GM20431 (cell line): Measurements from ENCODE around the gene ABHD1.

Experiments used
- in situ Hi-C: fragments of 300-500 bp; cut with MseI, MboI; formaldehyde crosslinking; loops from one replicate; pipeline ENCODE4 v1.15.0; 2020; ENCODE audit warnings: low sequenced_read_pairs; ENCODE audit not compliant: unreplicated experiment

Gene ABHD1

DNA sequence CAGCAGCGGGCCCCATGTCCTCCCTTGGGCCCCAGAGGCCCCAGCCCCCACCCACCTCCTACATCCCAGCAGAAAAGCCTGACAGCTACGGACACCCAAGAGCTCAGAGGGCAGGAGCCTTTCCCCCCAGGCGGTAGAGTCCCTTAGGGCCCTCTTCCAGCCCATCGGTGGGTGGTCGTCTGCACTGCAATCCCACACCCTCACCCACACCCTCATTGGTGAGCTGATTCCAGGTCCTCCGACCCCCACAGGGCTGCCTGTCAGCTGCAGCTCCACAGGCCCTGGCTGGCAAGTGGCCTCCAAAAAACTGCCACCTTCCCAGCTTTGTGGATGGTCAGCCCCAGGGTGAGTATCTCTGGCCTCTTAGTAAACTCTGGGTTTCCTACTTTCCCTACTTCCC, 35.7 kb downstream of the ABHD1 start:
- in situ Hi-C loops = no loop called here

DNA sequence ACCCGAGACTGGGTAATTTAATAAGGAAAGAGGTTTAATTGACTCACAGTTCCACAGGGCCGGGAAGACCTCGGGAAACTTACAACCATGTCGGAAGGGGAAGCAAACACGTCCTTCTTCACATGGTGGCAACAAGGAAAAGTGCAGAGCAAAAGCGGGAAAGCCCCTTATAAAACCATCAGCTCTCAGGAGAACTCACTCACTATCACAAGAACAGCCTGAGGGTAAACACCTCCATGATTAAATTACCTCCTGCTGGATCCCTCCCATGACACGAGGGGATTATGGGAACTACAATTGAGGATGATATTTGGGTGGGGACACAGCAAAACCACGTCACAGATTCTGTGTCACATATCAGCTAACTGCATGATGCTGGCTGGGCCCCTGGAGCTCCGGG, 36.6 kb downstream of the ABHD1 start:
- in situ Hi-C loops = no loop called here

DNA sequence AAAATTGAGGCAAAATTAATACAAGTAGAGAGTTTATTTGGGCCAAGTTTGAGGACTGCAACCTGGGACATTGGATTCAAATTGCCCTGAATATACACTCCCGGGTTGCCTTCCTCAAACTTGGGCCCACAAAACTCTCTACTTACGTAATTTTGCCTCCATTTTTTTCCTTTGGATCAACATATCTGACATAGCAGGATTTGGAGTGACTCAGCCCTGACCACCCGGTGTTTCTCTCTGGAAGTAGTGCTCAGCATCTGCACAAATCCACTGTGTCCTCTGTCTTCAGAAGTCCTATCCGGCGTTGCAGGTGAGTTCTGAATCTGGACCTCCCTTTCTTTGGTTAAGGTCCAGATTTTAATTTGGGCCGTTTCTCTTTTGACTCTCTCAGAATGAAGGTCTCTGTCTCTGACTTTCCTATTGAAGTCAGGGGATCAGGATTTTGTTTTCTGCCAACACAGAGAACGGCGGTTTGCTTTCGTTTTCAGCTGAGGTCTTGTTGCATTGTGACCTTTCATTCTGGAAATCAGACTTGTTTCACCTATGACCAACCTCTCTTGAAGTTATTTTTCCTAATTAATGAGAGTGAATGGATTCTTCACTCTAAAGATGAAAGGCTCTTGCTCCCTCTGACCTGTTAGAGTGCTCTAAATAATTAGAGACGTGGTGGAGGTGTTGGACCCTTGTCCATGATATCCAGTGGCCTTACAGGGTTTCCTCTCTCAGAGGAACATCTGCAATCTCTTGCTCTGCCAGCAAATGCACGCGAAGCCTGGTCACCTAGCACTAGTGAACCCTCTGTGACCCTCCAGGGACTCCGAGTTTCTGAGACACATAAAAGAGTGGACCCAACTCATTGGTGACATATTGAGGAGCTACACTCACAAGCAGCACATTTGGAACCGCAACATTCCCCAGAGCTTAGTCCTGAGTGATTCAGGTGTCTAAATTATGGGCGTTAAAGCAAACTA, 38.8 kb downstream of the ABHD1 start:
- in situ Hi-C loops = no loop called here

DNA sequence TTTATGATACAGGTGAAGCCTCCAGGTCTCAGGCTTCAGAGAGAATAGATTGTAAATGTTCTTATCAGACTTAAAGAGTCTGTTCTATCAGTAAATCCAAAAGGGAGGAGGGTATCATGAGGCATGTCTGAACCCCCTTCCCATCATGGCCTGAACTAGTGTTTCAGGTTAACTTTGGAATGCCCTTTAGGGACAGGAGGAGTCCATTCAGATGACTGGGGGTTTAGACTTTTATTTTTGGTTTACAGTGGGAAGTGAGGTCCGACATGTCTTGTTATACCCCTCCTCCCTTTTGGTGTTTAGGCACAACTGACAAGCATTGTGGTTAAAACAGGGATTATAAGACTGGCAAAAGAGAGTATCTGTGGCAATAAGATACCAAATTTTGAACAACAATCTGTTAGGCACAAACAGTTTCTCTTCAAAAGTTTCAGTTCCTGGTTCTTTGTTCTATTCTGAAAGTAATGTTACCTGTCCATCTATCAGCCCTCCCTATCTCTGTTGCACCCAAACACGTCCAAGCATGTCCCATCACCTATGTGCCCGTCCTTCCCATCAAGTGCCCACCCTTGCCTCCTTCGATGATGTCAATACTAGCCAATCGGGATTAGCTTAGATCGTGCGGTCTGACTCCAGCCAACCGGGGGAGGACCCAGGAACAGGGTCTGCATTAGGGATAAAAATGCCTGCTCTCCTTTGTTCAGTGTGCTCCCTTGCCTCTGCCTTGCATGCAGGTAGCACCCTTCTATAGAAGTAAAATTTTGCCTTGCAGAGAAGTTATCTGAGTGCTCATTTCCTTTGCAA, 41.5 kb downstream of the ABHD1 start:
- in situ Hi-C loops = no loop called here

DNA sequence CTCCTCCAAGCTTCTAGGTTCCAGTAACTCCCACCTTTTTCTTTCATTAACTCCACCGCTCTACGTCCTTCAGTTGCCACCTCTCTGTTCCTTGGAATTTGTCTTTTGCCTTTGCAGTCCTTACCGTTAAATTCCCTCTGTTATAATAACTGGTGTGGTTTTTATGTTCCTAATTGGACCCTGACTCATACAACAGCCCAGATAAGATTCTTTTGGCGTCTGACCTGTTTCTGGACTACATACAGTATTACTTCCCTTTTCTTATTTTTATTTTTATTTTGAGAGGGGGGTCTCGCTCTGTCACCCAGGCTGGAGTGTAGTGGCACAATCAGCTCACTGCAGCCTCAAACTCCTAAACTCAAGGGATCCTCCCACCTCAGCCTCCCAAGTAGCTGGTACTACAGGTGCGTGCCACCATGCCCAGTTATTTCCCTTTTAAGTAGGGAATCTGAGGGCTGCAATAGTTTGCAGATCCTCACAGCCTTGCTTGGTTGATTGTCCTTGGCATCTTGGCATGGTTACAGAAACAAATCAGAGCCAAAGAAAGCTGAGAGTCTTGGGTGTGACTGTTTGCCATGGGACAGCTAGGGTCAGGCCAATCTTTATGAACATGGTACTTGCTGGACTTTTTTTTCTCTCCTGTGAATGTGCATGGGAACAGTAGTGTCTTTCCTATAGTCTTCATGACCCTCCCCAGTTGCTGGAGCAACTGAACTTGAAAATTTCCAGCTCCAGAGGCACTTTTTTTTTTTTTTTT, 47.1 kb downstream of the ABHD1 start:
- in situ Hi-C loops = no loop called here

DNA sequence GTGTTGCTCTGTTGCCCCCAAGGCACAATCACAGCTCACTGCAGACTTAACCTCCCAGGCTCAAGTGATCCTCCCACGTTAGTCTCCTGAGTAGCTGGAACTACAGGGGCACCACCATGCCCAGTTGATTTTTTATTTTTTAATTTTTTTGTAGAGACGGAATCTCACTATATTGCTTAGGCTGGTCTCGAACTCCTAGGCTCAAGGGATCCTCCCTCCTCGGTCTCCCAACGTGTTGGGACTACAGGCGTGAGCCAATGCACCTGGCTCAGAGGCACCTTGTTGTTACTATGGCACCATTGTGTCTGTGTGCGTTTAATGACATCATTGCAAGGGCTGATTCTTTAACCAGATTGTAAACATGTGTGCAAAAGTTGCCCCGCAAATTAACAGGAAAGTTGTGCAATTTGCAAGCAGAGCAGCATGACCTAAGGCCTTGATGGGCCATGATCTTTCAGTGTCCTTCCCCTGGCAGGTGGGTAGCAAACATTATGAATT, 47.8 kb downstream of the ABHD1 start:
- in situ Hi-C loops = no loop called here

DNA sequence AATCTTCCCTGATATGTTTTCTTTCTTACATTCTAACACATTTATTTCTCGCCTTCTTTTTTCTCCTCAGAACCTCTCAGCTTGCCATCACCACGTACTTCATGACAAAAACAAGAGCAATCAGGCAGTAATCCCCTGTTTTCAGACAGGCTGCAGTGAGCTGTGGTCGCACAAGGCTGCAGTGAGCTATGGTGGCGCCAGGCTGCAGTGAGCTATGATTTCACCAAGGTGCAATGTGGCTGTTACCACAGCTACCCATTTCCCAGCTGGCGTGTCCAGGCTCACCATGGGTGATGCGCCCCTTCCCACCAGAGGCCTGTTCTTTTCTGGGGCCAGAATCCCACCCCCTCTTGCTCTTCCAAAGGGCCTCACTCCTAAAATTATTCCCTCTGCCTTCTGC, 51.0 kb downstream of the ABHD1 start:
- in situ Hi-C loops = loop anchor here (25.0 kb wide), 1 partner anchor 212 kb away; the partner anchor contains the start of gene MAPRE3

DNA sequence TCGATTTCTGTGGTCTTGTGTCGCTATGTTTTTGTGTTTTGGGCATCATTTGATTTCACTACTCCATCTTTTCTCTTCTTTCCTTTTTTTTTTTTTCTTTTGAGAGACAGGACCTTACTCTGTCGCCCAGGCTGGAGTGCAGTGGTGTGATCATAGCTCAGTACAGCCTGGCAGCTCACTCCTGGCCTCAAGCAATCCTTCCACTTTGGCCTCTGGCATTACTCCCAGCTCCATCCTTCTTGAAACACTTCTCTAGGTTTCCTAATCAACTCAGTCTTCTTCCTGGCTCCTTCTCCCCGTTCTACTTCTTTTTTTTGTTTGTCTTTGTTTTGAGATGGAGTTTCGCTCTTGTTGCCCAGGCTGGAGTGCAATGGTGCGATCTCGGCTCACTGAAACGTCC, 51.7 kb downstream of the ABHD1 start:
- in situ Hi-C loops = loop anchor here (25.0 kb wide), 1 partner anchor 213 kb away; the partner anchor contains the start of gene MAPRE3

DNA sequence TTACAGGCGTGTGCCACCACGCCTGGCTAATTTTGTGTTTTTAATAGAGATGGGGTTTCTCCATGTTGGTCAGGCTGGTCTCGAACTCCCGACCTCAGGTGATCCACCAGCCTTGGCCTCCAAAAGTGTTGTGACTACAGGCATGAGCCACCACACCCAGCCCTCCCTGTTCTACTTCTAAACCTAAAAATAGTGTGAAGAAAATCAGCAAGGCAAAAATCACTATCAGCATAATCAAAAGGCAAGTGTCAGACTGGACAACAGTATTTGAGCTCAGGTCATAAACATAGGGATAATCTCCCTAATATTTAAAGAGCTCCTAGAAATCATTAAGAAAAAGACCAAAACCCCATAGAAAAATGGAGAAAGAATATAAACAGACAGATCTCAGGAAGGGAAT, 52.2 kb downstream of the ABHD1 start:
- in situ Hi-C loops = loop anchor here (25.0 kb wide), 1 partner anchor 213 kb away; the partner anchor contains the start of gene MAPRE3

DNA sequence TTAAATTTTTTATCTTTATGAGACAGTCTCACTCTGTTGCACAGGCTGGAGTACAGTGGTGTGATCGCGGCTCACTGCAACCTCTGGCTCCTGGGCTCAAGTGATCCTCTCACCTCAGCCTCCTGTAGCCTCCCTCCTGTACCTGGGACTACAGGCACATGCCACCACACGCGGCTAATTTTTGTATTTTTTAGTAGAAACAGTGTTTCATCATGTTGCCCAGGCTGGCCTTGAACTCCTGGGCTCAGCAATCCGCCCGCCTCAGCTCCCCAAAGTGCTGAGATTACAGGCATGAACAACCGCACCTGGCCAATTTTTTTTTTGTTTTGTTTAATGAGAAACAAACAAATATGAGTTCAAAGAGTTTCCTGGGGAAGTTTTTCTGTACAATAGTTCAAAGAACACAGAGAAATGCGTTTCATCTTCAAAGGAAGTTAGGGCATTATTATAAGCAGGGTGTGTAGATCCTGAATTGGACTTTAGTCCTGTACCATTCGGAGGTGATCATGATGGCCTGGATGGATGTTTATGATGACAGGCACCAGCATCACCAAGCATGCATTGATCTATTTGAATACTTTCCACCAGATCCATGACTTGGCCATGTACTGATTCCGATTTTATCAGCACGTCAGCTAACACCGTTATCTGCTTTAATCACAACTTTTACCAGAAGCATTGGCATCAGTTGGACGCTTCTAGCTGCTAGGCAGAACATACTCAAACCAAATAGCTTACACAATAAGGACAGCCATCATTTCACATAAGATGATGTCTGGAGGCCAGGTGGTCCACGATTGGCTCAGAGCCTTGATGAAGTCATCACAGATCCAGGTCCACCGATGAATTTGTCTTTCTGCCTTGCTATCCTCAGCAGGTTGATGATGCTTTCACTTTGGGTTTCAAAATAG, 54.1 kb downstream of the ABHD1 start:
- in situ Hi-C loops = loop anchor here (25.0 kb wide), 1 partner anchor 215 kb away; the partner anchor contains the start of gene MAPRE3

DNA sequence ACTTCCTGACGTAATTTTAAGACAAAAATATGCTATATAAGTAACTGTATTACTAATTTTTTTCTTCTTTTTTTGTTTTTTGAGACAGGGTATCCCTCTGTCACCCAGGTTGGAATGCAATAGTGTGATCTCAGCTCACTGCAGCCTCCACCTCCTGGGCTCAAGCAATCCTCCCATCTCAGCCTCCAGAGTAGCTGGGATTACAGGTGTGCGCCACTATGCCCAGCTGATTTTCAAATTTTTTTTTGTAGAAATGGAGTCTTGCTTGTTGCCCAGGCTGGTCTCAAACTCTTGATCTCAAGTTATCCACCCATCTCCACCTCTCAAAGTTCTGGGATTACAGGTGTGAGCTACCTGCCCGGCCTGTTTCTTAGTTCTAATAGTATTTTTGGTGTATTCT, 54.9 kb downstream of the ABHD1 start:
- in situ Hi-C loops = loop anchor here (25.0 kb wide), 1 partner anchor 216 kb away; the partner anchor contains the start of gene MAPRE3

DNA sequence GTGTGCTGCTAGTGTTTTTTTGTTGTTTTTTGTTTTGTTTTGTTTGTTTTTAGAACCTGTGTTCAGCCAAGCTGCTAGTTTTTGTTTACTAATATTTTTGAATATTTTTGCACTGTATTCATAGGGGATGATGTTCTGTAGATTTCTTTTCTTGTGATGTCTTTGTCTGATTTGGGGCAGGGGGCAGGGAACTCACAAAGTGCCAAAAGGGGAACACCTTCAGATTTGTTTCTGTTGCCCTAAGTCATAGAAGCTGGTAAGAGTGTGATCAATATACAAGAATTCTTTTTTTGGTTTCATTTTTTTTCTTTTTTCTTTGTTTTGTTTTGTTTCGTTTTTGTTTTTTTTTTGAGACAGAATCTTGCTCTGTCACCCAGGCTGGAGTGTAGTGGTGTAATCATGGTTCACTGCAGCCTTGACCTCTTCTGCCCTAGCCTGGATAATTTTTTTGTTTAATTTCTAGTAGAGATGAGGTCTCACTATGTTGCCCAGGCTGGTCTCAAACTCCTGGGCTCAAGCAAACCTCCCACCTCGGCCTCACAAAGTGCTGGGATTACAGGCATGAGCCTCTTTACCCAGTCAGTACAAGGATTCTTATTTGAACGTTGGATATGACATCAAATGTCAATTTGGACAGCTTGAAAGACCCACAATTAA, 55.9 kb downstream of the ABHD1 start:
- in situ Hi-C loops = loop anchor here (25.0 kb wide), 1 partner anchor 217 kb away; the partner anchor contains the start of gene MAPRE3
